Neuronal stem cell (in vitro differentiated cells): Measurements from ENCODE around the gene PATE4.

Experiments used
- DNase-seq: peaks from one replicate; pipeline ENCODE4 v3.0.0-alpha.2; 2013; ENCODE audit warnings: low spot score
- H2AFZ ChIP-seq: one replicate; pipeline ENCODE4 v1.6.1; 2013; ENCODE audit warnings: mild to moderate bottlenecking, low read length, inconsistent platforms
- H2AK5ac ChIP-seq: 2 replicates; pipeline ENCODE4 v1.6.1; 2013; ENCODE audit warnings: low read depth, mild to moderate bottlenecking, inconsistent platforms, low read length, moderate library complexity, mixed read lengths
- H2BK120ac ChIP-seq: 2 replicates; pipeline ENCODE4 v1.6.1; 2013; ENCODE audit warnings: low read depth, mild to moderate bottlenecking, inconsistent platforms, low read length, moderate library complexity, mixed read lengths
- H2BK12ac ChIP-seq: one replicate; pipeline ENCODE4 v1.6.1; 2013; ENCODE audit warnings: low read length, inconsistent platforms
- H2BK15ac ChIP-seq: 2 replicates; pipeline ENCODE4 v1.6.1; 2013; ENCODE audit warnings: mild to moderate bottlenecking, low read length, inconsistent platforms, mixed read lengths
- H2BK5ac ChIP-seq: one replicate; pipeline ENCODE4 v1.6.1; 2013; ENCODE audit warnings: inconsistent platforms, mild to moderate bottlenecking, low read length, moderate library complexity
- H3K14ac ChIP-seq: one replicate; pipeline ENCODE4 v1.6.1; 2013; ENCODE audit warnings: low read length, inconsistent platforms
- H3K18ac ChIP-seq: 2 replicates; pipeline ENCODE4 v1.6.1; 2013; ENCODE audit warnings: low read length, inconsistent platforms
- H3K23ac ChIP-seq: 2 replicates; pipeline ENCODE4 v1.6.1; 2013; ENCODE audit warnings: low read depth, mild to moderate bottlenecking, mixed read lengths, low read length, inconsistent platforms; ENCODE audit not compliant: poor library complexity
- H3K27ac ChIP-seq: replicated peaks from 3 replicates; pipeline ENCODE4 v1.5.1; 2013; ENCODE audit warnings: low read length, inconsistent platforms
- H3K27me3 ChIP-seq, 3 experiments: 2 replicates each; pipeline ENCODE4 v1.6.1; 2013; ENCODE audit warnings: low read length in 3 of 3, mild to moderate bottlenecking in 2 of 3, inconsistent platforms in 1 of 3, low read depth in 1 of 3, mixed read lengths in 1 of 3, moderate library complexity in 1 of 3; ENCODE audit not compliant: control insufficient read depth in 3 of 3, insufficient read depth in 3 of 3
- H3K36me3 ChIP-seq, 2 donors: replicated peaks in 1 of 2; 2 replicates each; pipeline ENCODE4 v1.6.1; 2013; ENCODE audit warnings: low read length in 2 of 2; ENCODE audit not compliant: control insufficient read depth in 2 of 2, insufficient read depth in 2 of 2
- H3K4ac ChIP-seq: 2 replicates; pipeline ENCODE4 v1.6.1; 2013; ENCODE audit warnings: inconsistent platforms, mild to moderate bottlenecking, low read length, moderate library complexity
- H3K4me1 ChIP-seq, 2 donors: 1 replicate in 1 of 2; 2 replicates in 1 of 2; pipeline ENCODE4 v1.6.1; 2013; ENCODE audit warnings: low read length in 2 of 2, low read depth in 1 of 2; ENCODE audit not compliant: control insufficient read depth in 2 of 2, insufficient read depth in 1 of 2
- H3K4me2 ChIP-seq: one replicate; pipeline ENCODE4 v1.6.1; 2013; ENCODE audit warnings: mild to moderate bottlenecking, low read length, inconsistent platforms; ENCODE audit not compliant: insufficient read depth, poor library complexity, severe bottlenecking
- H3K4me3 ChIP-seq, 2 donors: 2 replicates each; pipeline ENCODE4 v1.5.1; 2013; ENCODE audit warnings: low read length in 2 of 2, mild to moderate bottlenecking in 2 of 2, inconsistent platforms in 1 of 2, moderate library complexity in 1 of 2
- H3K79me1 ChIP-seq: one replicate; pipeline ENCODE4 v1.6.1; 2013; ENCODE audit warnings: low read depth, mild to moderate bottlenecking, inconsistent platforms, low read length, moderate library complexity
- H3K9ac ChIP-seq: one replicate; pipeline ENCODE4 v1.6.1; 2013; ENCODE audit warnings: mild to moderate bottlenecking, low read depth, low read length, inconsistent platforms; ENCODE audit not compliant: poor library complexity
- H3K9me3 ChIP-seq, 2 donors: replicated peaks in 1 of 2; 2 replicates each; pipeline versions ENCODE3 to v1.6.1; 2013; ENCODE audit warnings: low read length in 2 of 2, mild to moderate bottlenecking in 2 of 2, inconsistent platforms in 1 of 2, low read depth in 1 of 2, mixed read lengths in 1 of 2, moderate library complexity in 1 of 2; ENCODE audit not compliant: control insufficient read depth in 2 of 2, insufficient read depth in 1 of 2
- H4K8ac ChIP-seq: one replicate; pipeline ENCODE4 v1.6.1; 2013; ENCODE audit warnings: low read depth, mild to moderate bottlenecking, inconsistent platforms, low read length, moderate library complexity
- H4K91ac ChIP-seq: one replicate; pipeline ENCODE4 v1.6.1; 2013; ENCODE audit warnings: low read length, low read depth, mild to moderate bottlenecking, inconsistent platforms; ENCODE audit not compliant: poor library complexity
- WGBS, 2 donors: extraction: QIAGEN DNeasy Blood & Tissue Kit; methylation state at CpG; one replicate each; pipeline ENCODE4 v1.1.7; 2013; ENCODE audit warnings: missing lambda C conversion rate in 2 of 2, mixed read lengths in 1 of 2; ENCODE audit not compliant: insufficient read length in 2 of 2, insufficient replicate concordance in 1 of 2; ENCODE audit errors: extremely low coverage in 2 of 2; 5-methylcytosine and 5-hydroxymethylcytosine counted together

Gene PATE4

DNA sequence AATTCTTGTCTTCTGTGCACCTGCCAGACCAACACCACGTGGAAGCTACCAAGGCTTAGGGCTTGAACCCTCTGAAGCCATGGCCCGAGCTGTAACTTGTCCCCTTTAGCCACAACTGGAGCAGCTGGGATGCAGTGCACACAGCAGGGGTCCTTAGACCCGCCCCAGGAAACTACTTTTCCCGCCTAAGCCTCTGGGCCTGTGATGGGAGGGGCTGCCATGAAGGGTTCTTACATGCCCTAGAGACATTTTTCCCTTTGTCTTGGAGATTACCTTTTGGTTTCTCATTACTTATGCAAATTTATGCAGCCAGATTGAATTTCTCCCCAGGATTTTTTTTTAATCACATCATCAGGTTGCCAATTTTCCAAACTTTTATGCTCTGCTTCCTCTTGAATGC lies 35.5 kb upstream of the PATE4 start:
- H3K27me3 ChIP-seq, result no peaks in the 10 kb centered on the region

DNA sequence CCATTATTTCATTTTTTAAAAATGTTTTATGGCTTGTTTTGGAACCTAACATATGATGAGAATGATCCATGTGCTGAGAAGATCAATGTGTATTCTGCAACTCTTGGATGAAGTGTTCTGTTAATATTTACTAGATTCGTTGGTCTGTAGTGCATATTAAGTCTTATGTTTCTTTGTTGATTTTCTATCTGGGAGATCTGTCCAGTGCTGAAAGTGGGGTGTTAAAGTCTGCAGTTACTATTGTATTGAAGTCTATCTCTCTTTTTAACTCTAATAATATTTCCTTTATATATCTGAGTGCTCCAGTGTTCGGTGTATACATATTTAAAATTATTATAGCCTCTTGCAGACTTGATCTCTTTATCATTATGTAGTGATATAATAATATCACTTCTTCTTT lies 33.3 kb upstream of the PATE4 start:
- Histone ChIP-seq H2BK15ac (no peak overlapping the region), H2AFZ (no peak overlapping the region), H2AK5ac (no peak overlapping the region), H3K36me3 (no peaks in the 10 kb centered on the region), H4K91ac (no peak overlapping the region), H3K18ac (no peak overlapping the region), H4K8ac (no peak overlapping the region), H3K23ac (no peak overlapping the region), H3K27ac (no peak overlapping the region), H3K27me3 (no peaks in the 10 kb centered on the region), H3K9ac (no peak overlapping the region), H3K9me3 (peaks cover 3 to 11% of the 10 kb centered on the region in 2 donors), H2BK120ac (no peak overlapping the region), H3K79me1 (no peaks in the 10 kb centered on the region), H3K14ac (no peak overlapping the region), H2BK12ac (no peak overlapping the region), H3K4me3 (no peak overlapping the region), H3K4ac (no peak overlapping the region), H2BK5ac (no peak overlapping the region), H3K4me2 (no peak overlapping the region), H3K4me1 (no peaks in the 10 kb centered on the region)
- no peak for DNase-seq
- WGBS, 2 donors, result no CpG with 5 or more reads among the region's 2 CpGs

More for the DNA sequence above, 35.5 kb upstream of the PATE4 start:
- Histone ChIP-seq H3K23ac (no peak overlapping the region), H3K14ac (no peak overlapping the region), H3K79me1 (no peaks in the 10 kb centered on the region), H2BK120ac (no peak overlapping the region), H3K36me3 (no peaks in the 10 kb centered on the region), H4K8ac (no peak overlapping the region), H3K4me3 (no peak overlapping the region), H3K9me3 (peaks cover 1 to 3% of the 10 kb centered on the region in 2 donors), H3K4me1 (no peaks in the 10 kb centered on the region), H2BK5ac (no peak overlapping the region), H2AK5ac (no peak overlapping the region), H3K4me2 (no peak overlapping the region), H3K27ac (no peak overlapping the region), H2AFZ (no peak overlapping the region), H3K4ac (no peak overlapping the region), H4K91ac (no peak overlapping the region), H2BK15ac (no peak overlapping the region), H2BK12ac (no peak overlapping the region), H3K9ac (no peak overlapping the region), H3K18ac (no peak overlapping the region)
- WGBS, 2 donors, result no CpG with 5 or more reads among the region's 4 CpGs
- no peak for DNase-seq

DNA sequence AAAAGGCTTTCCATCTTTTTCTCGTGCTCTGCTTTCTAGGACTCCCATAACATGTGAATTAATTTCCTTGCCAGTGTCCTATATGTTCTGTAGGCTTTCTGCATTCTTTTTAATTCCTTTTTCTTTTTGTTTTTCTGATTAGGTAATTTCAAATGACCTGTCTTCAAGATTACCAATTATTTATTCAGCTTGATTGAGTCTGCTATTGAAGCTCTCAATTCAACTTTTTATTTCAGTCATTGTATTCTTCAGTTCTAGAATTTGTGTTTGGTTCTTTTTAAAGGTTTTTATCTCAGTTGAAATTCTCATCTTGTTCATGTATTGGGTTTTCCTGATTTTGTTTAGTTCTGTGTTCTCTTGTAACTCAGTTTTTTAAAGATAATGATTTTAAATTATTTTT lies 30.7 kb upstream of the PATE4 start:
- H3K9ac ChIP-seq, result no peak overlapping the region
- H3K18ac ChIP-seq, result no peak overlapping the region
- no peak overlapping the region for H2BK120ac ChIP-seq
- peaks cover 3 to 11% of the 10 kb centered on the region in 2 donors for H3K9me3 ChIP-seq
- H3K4me1 ChIP-seq, result no peaks in the 10 kb centered on the region
- no peak overlapping the region for H4K91ac ChIP-seq
- H3K4me3 ChIP-seq, result no peak overlapping the region
- H3K79me1 ChIP-seq, result no peaks in the 10 kb centered on the region
- no peak overlapping the region for H3K27ac ChIP-seq
- no peak overlapping the region for H3K4ac ChIP-seq
- no CpG with 5 or more reads among the region's 1 CpG for WGBS, 2 donors
- H2AFZ ChIP-seq, result no peak overlapping the region
- no peak overlapping the region for H2BK15ac ChIP-seq
- no peak for DNase-seq
- no peak overlapping the region for H3K23ac ChIP-seq
- no peak overlapping the region for H2BK5ac ChIP-seq
- no peaks in the 10 kb centered on the region for H3K27me3 ChIP-seq
- no peak overlapping the region for H3K4me2 ChIP-seq
- H2AK5ac ChIP-seq, result no peak overlapping the region
- H3K14ac ChIP-seq, result no peak overlapping the region
- no peak overlapping the region for H4K8ac ChIP-seq
- no peak overlapping the region for H2BK12ac ChIP-seq
- H3K36me3 ChIP-seq, result no peaks in the 10 kb centered on the region

DNA sequence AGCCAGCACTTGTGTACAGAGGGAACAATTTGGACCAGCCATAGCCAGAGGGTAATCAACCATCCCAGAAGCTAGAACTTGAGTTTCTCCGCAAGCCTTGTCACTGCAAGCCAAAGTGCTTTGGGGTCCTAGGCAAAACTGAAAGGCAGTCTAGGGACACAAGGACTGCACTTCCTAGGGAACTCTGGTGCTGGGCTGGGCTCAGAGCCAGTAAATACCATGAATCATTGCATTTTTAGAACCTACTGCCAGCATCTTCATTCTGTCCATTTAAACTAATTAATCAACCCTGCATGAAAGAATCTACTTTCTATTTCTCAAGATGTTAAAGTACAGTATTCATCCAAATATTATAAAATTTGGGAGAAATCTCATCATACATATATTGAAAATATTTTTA lies 25.2 kb upstream of the PATE4 start:
- DNase-seq, result no peak
- H3K18ac ChIP-seq, result no peak overlapping the region
- no peak overlapping the region for H3K14ac ChIP-seq
- no peak overlapping the region for H2AK5ac ChIP-seq
- no peak overlapping the region for H4K91ac ChIP-seq
- H3K23ac ChIP-seq, result no peak overlapping the region
- H3K36me3 ChIP-seq, result no peaks in the 10 kb centered on the region
- H2BK120ac ChIP-seq, result no peak overlapping the region
- no peaks in the 10 kb centered on the region for H3K79me1 ChIP-seq
- no peak overlapping the region for H2AFZ ChIP-seq
- H2BK5ac ChIP-seq, result no peak overlapping the region
- no peak overlapping the region for H2BK12ac ChIP-seq
- H3K27me3 ChIP-seq, result no peaks in the 10 kb centered on the region
- H3K4me3 ChIP-seq, result no peak overlapping the region
- H4K8ac ChIP-seq, result no peak overlapping the region
- peaks cover 0 to 8% of the 10 kb centered on the region in 2 donors for H3K9me3 ChIP-seq
- no peak overlapping the region for H3K27ac ChIP-seq
- H3K9ac ChIP-seq, result no peak overlapping the region
- H3K4me1 ChIP-seq, result no peaks in the 10 kb centered on the region
- no peak overlapping the region for H2BK15ac ChIP-seq
- no peak overlapping the region for H3K4ac ChIP-seq
- H3K4me2 ChIP-seq, result no peak overlapping the region
- no CpG with 5 or more reads among the region's 1 CpG for WGBS, 2 donors
